ENCODE measurements around the gene ADAM10. TPM values are rescaled to one million over a fixed set of nuclear protein-coding genes. Genes with fewer than 3 reads are reported as not detected.

ADAM10 gene
- total and polyA plus RNA-seq, 5 donors from 2014 or later: 149 to 183 (median 156) TPM

DNA sequence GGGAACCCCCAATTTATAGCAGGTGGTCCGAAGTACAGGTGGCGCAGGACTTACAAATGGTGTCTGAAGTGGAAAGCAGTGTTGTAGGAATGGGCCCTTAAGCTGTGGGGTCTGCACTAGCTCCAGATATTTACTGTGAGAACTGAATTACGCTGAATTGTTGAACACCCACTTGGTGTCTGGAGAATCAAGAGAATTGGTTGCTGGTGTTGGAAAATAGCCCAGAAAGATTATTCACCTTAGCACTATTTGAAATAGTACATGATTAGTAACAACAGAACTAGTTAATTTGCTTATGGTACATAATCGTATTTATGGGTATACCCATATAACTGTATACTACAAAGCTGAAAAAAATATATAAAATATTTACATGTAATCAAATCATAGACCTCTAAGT lies 64.8 kb downstream of the ADAM10 start:
- Histone ChIP-seq H3K27me3 (ENCODE audit: control insufficient read depth, insufficient read depth, low read length) (no peaks in the 10 kb centered on the region), H3K27ac (ENCODE audit: insufficient read depth, low read length, poor library complexity, severe bottlenecking) (no peak overlapping the region), H3K4me1 (ENCODE audit: control insufficient read depth, insufficient read depth, low read length, poor library complexity, severe bottlenecking) (peaks cover 13% of the 10 kb centered on the region), H3K36me3 (ENCODE audit: control insufficient read depth, insufficient read depth, low read length) (peaks cover 13% of the 10 kb centered on the region), H3K9me3 (ENCODE audit: control insufficient read depth in 2 of 2, low read length in 2 of 2) (no peaks in the 10 kb centered on the region), H3K4me3 (ENCODE audit: low read depth, low read length) (no peak overlapping the region)
- no peak for DNase-seq
- peaks cover 26 to 70% (median 36%) of the 10 kb centered on the region in 4 donors for H3K4me1 Mint-ChIP-seq
- no peaks in the 10 kb centered on the region for H3K27me3 Mint-ChIP-seq
- no peak for ATAC-seq (ENCODE audit: low read depth in 2 of 2)
- H3K27ac Mint-ChIP-seq: no peak overlapping the region
- H3K36me3 Mint-ChIP-seq: peaks cover 10% of the 10 kb centered on the region
- no peak overlapping the region for H3K4me3 Mint-ChIP-seq
- H3K9me3 Mint-ChIP-seq: no peaks in the 10 kb centered on the region

DNA sequence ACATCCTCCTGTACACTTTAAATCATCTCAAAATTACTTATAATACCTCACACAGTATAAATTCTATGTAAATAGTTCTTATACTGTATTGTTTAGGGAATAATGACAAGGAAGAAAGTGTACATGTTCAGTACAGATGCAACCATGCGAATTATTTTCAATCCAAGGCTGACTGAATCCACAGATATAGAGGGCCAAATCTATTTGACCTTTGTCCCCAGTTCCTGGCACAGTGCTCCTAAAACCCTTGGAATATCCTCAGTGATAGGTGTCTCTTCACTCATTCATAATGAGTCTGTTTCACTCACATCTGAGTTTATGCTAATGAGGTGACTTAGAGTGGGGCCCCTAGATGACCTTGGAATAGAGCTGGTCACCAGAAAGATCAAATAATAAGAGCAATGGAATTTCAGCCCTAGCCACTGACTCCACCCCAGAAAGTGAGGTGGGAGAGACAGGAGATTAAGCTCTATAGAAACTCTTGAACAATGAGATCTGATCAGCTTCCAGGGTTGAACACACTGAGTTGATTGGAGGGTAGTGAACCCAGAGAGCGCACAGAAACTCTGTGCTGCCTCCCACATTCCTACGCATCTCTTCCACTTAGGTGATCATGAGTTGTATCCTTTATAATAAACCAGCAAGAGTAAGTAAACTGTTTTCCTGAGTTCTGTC lies 65.3 kb downstream of the ADAM10 start:
- H3K9me3 Mint-ChIP-seq: no peaks in the 10 kb centered on the region
- H3K27ac ChIP-seq (ENCODE audit: insufficient read depth, low read length, poor library complexity, severe bottlenecking): no peak overlapping the region
- peaks cover 18% of the 10 kb centered on the region for H3K36me3 ChIP-seq (ENCODE audit: control insufficient read depth, insufficient read depth, low read length)
- no peaks in the 10 kb centered on the region for H3K9me3 ChIP-seq (ENCODE audit: control insufficient read depth in 2 of 2, low read length in 2 of 2)
- H3K27me3 Mint-ChIP-seq: no peaks in the 10 kb centered on the region
- H3K27ac Mint-ChIP-seq: peak overlapping the region in 1 of 3 donors; percentile 41
- peaks cover 10% of the 10 kb centered on the region for H3K36me3 Mint-ChIP-seq
- peaks cover 26 to 66% (median 34%) of the 10 kb centered on the region in 4 donors for H3K4me1 Mint-ChIP-seq
- H3K4me1 ChIP-seq (ENCODE audit: control insufficient read depth, insufficient read depth, low read length, poor library complexity, severe bottlenecking): peaks cover 10% of the 10 kb centered on the region
- H3K4me3 ChIP-seq (ENCODE audit: low read depth, low read length): no peak overlapping the region
- no peaks in the 10 kb centered on the region for H3K27me3 ChIP-seq (ENCODE audit: control insufficient read depth, insufficient read depth, low read length)
- DNase-seq (no peak), ATAC-seq (ENCODE audit: low read depth in 2 of 2) (no peak)
- no peak overlapping the region for H3K4me3 Mint-ChIP-seq

DNA sequence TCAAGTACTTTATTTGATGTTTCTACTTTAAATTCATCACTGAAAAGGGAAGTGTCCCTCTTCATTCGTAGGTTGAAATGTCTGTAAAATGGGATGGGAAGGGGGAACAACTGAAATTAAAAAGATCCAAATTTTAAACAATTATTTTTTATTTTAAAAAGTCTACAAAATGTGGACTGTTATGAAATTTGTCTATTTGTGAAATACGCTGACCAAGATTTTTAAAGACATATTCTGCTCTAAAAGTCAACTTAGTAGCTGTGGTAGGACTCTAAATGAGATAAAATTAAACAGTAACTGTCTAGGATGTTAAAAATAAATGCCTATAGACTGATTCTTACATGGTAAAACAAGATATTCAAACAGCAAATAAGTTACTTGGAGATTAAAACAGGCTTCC lies 67.3 kb downstream of the ADAM10 start:
- H3K27me3 ChIP-seq (ENCODE audit: control insufficient read depth, insufficient read depth, low read length): no peaks in the 10 kb centered on the region
- no peak overlapping the region for H3K4me3 ChIP-seq (ENCODE audit: low read depth, low read length)
- Mint-ChIP-seq H3K4me1 (peaks cover 36 to 66% (median 38%) of the 10 kb centered on the region in 4 donors), H3K36me3 (peaks cover 10% of the 10 kb centered on the region), H3K27ac (peak overlapping the region in 1 of 3 donors; percentile 1), H3K4me3 (no peak overlapping the region), H3K27me3 (no peaks in the 10 kb centered on the region), H3K9me3 (no peaks in the 10 kb centered on the region)
- H3K9me3 ChIP-seq (ENCODE audit: control insufficient read depth in 2 of 2, low read length in 2 of 2): no peaks in the 10 kb centered on the region
- H3K27ac ChIP-seq (ENCODE audit: insufficient read depth, low read length, poor library complexity, severe bottlenecking): no peak overlapping the region
- H3K4me1 ChIP-seq (ENCODE audit: control insufficient read depth, insufficient read depth, low read length, poor library complexity, severe bottlenecking): peaks cover 10% of the 10 kb centered on the region
- H3K36me3 ChIP-seq (ENCODE audit: control insufficient read depth, insufficient read depth, low read length): peaks cover 26% of the 10 kb centered on the region
- no peak for ATAC-seq (ENCODE audit: low read depth in 2 of 2)
- DNase-seq: no peak

DNA sequence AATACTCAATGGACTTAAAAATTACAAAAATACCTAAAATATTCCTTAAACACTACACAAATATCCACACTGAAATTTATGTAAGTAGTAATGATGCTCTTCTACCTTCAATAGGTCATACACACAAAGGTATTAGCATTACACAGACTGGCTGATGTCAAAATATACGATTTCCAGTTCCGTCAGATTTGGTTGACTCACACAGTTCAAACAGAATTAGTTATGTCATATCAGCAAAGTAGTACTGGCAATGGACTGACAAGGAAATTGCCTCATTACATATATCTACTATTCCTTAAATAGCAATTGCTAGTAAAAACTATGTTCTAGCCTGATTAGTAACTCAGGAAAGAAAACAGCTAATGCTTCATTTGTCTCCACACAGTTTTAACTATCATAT lies 70.8 kb downstream of the ADAM10 start:
- no peak overlapping the region for H3K4me3 Mint-ChIP-seq
- DNase-seq: no peak
- peaks cover 21% of the 10 kb centered on the region for H3K36me3 Mint-ChIP-seq
- peaks cover 23 to 43% (median 31%) of the 10 kb centered on the region in 4 donors for H3K4me1 Mint-ChIP-seq
- no peak for ATAC-seq (ENCODE audit: low read depth in 2 of 2)
- H3K9me3 Mint-ChIP-seq: no peaks in the 10 kb centered on the region
- Histone ChIP-seq H3K27me3 (ENCODE audit: control insufficient read depth, insufficient read depth, low read length) (no peaks in the 10 kb centered on the region), H3K9me3 (ENCODE audit: control insufficient read depth in 2 of 2, low read length in 2 of 2) (no peaks in the 10 kb centered on the region), H3K4me1 (ENCODE audit: control insufficient read depth, insufficient read depth, low read length, poor library complexity, severe bottlenecking) (peaks cover 10% of the 10 kb centered on the region), H3K27ac (ENCODE audit: insufficient read depth, low read length, poor library complexity, severe bottlenecking) (no peak overlapping the region), H3K36me3 (ENCODE audit: control insufficient read depth, insufficient read depth, low read length) (peaks cover 44% of the 10 kb centered on the region), H3K4me3 (ENCODE audit: low read depth, low read length) (no peak overlapping the region)
- H3K27ac Mint-ChIP-seq: peak overlapping the region in 1 of 3 donors; percentile 22
- no peaks in the 10 kb centered on the region for H3K27me3 Mint-ChIP-seq

DNA sequence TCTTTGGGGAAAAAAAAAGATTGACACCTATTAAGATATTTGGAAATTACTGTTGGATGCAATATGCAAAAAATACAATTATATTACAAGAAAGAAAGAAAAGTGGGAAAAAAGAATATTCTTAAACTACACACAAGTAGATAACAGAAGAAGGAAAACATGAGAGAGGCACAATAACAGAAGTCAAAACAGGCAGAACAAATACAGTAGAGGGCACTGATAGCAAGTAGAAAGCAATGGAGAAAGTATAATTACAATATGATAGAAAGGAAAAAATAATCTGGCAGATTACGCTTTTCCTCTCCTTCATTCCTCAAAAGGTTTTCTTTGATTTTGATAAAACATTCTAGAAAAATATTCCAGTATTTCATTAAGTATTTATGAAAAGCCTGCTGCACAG lies 72.1 kb downstream of the ADAM10 start:
- Mint-ChIP-seq H3K9me3 (no peaks in the 10 kb centered on the region), H3K27ac (peak overlapping the region in 1 of 3 donors; percentile 90), H3K4me3 (no peak overlapping the region), H3K36me3 (peaks cover 27% of the 10 kb centered on the region), H3K27me3 (no peaks in the 10 kb centered on the region), H3K4me1 (peaks cover 21 to 40% (median 31%) of the 10 kb centered on the region in 4 donors)
- no peaks in the 10 kb centered on the region for H3K27me3 ChIP-seq (ENCODE audit: control insufficient read depth, insufficient read depth, low read length)
- no peak overlapping the region for H3K27ac ChIP-seq (ENCODE audit: insufficient read depth, low read length, poor library complexity, severe bottlenecking)
- H3K4me1 ChIP-seq (ENCODE audit: control insufficient read depth, insufficient read depth, low read length, poor library complexity, severe bottlenecking): peaks cover 3% of the 10 kb centered on the region
- H3K4me3 ChIP-seq (ENCODE audit: low read depth, low read length): no peak overlapping the region
- peaks cover 44% of the 10 kb centered on the region for H3K36me3 ChIP-seq (ENCODE audit: control insufficient read depth, insufficient read depth, low read length)
- DNase-seq (no peak), ATAC-seq (ENCODE audit: low read depth in 2 of 2) (no peak)
- no peaks in the 10 kb centered on the region for H3K9me3 ChIP-seq (ENCODE audit: control insufficient read depth in 2 of 2, low read length in 2 of 2)

DNA sequence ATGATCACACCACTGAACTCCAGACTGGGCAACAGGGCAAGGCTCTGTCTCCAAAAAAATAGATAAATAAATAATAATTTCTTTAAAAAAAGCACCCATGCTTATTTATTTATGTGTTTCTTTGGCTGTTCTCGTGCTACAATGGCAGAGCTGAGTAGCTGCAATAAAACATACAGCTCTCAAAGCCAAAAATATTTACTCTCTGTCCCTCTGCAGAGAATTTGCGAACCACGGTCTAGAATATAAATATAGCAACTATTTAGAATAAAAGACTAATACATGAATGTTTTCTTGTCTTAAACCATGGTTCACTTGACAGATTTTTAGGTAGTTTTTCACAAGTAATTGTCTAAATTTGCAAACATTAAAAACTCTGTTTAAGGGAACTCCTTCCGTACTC lies 72.7 kb downstream of the ADAM10 start:
- Mint-ChIP-seq H3K4me1 (peaks cover 21 to 39% (median 29%) of the 10 kb centered on the region in 4 donors), H3K27me3 (no peaks in the 10 kb centered on the region), H3K36me3 (peaks cover 27% of the 10 kb centered on the region), H3K27ac (no peak overlapping the region), H3K4me3 (no peak overlapping the region), H3K9me3 (no peaks in the 10 kb centered on the region)
- no peaks in the 10 kb centered on the region for H3K9me3 ChIP-seq (ENCODE audit: control insufficient read depth in 2 of 2, low read length in 2 of 2)
- no peak overlapping the region for H3K27ac ChIP-seq (ENCODE audit: insufficient read depth, low read length, poor library complexity, severe bottlenecking)
- ATAC-seq (ENCODE audit: low read depth in 2 of 2): no peak
- no peaks in the 10 kb centered on the region for H3K27me3 ChIP-seq (ENCODE audit: control insufficient read depth, insufficient read depth, low read length)
- DNase-seq: no peak
- no peaks in the 10 kb centered on the region for H3K4me1 ChIP-seq (ENCODE audit: control insufficient read depth, insufficient read depth, low read length, poor library complexity, severe bottlenecking)
- no peak overlapping the region for H3K4me3 ChIP-seq (ENCODE audit: low read depth, low read length)
- H3K36me3 ChIP-seq (ENCODE audit: control insufficient read depth, insufficient read depth, low read length): peaks cover 44% of the 10 kb centered on the region

DNA sequence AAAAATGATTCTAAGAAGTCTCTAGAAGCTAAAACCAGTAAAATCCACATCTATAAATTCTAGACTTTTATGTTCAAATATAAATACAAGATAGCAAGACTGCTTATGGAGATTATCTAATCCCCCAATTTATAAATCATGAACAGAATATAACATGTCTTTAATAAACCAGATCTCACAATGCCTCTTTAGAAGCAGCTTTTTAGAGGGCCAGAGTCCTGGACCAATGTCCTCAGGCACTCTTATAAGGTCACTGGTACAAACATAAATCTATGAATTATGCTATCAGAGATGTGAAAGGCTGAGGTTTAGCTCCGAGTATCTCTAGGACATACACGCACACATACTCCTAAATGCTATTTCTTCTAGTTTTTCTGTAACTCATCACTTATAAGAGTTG lies 78.3 kb downstream of the ADAM10 start:
- DNase-seq (no peak), ATAC-seq (ENCODE audit: low read depth in 2 of 2) (no peak)
- Histone ChIP-seq H3K27me3 (ENCODE audit: control insufficient read depth, insufficient read depth, low read length) (no peaks in the 10 kb centered on the region), H3K27ac (ENCODE audit: insufficient read depth, low read length, poor library complexity, severe bottlenecking) (no peak overlapping the region), H3K9me3 (ENCODE audit: control insufficient read depth in 2 of 2, low read length in 2 of 2) (no peaks in the 10 kb centered on the region), H3K4me3 (ENCODE audit: low read depth, low read length) (no peak overlapping the region), H3K36me3 (ENCODE audit: control insufficient read depth, insufficient read depth, low read length) (peaks cover 14% of the 10 kb centered on the region), H3K4me1 (ENCODE audit: control insufficient read depth, insufficient read depth, low read length, poor library complexity, severe bottlenecking) (no peaks in the 10 kb centered on the region)
- Mint-ChIP-seq H3K27me3 (no peaks in the 10 kb centered on the region), H3K9me3 (no peaks in the 10 kb centered on the region), H3K36me3 (peaks cover 31% of the 10 kb centered on the region), H3K4me3 (no peak overlapping the region), H3K27ac (peak overlapping the region in 1 of 3 donors; percentile 59), H3K4me1 (peaks cover 18 to 39% (median 24%) of the 10 kb centered on the region in 4 donors)

DNA sequence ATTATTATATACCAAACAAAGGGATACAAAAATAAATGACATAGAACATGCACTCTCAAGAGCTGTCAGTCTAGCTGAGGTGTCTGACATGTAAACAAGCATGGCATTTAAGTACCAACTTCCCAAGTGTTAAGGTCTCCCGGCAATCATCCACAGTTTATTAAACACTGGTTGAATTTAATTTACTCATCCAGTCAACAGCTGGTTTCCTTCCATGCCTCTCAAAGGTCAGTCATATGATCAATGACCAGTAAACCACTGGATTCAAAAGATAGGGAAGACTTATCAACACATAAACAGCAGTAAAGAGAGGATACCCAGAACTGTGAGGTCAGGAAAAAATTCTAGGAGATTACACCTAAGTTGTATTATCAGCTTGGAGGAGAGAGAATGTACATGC lies 80.4 kb downstream of the ADAM10 start:
- H3K27me3 Mint-ChIP-seq: no peaks in the 10 kb centered on the region
- peaks cover 40% of the 10 kb centered on the region for H3K36me3 Mint-ChIP-seq
- H3K27ac Mint-ChIP-seq: no peak overlapping the region
- H3K36me3 ChIP-seq (ENCODE audit: control insufficient read depth, insufficient read depth, low read length): peaks cover 11% of the 10 kb centered on the region
- H3K27ac ChIP-seq (ENCODE audit: insufficient read depth, low read length, poor library complexity, severe bottlenecking): no peak overlapping the region
- peaks cover 20 to 48% (median 30%) of the 10 kb centered on the region in 4 donors for H3K4me1 Mint-ChIP-seq
- H3K9me3 Mint-ChIP-seq: peaks cover 0 to 5% (median 0%) of the 10 kb centered on the region in 7 donors
- no peaks in the 10 kb centered on the region for H3K4me1 ChIP-seq (ENCODE audit: control insufficient read depth, insufficient read depth, low read length, poor library complexity, severe bottlenecking)
- ATAC-seq (ENCODE audit: low read depth in 2 of 2) (no peak), DNase-seq (no peak)
- H3K4me3 ChIP-seq (ENCODE audit: low read depth, low read length): no peak overlapping the region
- no peak overlapping the region for H3K4me3 Mint-ChIP-seq
- H3K9me3 ChIP-seq (ENCODE audit: control insufficient read depth in 2 of 2, low read length in 2 of 2): no peaks in the 10 kb centered on the region
- H3K27me3 ChIP-seq (ENCODE audit: control insufficient read depth, insufficient read depth, low read length): no peaks in the 10 kb centered on the region
